ENCODE results near the gene HSD17B10.
"Not testable (repeated sequence)": the region's sequence is repeated elsewhere in the genome, so short reads cannot be mapped to it uniquely, and the experiment has no call there.

The HSD17B10 gene

DNA sequence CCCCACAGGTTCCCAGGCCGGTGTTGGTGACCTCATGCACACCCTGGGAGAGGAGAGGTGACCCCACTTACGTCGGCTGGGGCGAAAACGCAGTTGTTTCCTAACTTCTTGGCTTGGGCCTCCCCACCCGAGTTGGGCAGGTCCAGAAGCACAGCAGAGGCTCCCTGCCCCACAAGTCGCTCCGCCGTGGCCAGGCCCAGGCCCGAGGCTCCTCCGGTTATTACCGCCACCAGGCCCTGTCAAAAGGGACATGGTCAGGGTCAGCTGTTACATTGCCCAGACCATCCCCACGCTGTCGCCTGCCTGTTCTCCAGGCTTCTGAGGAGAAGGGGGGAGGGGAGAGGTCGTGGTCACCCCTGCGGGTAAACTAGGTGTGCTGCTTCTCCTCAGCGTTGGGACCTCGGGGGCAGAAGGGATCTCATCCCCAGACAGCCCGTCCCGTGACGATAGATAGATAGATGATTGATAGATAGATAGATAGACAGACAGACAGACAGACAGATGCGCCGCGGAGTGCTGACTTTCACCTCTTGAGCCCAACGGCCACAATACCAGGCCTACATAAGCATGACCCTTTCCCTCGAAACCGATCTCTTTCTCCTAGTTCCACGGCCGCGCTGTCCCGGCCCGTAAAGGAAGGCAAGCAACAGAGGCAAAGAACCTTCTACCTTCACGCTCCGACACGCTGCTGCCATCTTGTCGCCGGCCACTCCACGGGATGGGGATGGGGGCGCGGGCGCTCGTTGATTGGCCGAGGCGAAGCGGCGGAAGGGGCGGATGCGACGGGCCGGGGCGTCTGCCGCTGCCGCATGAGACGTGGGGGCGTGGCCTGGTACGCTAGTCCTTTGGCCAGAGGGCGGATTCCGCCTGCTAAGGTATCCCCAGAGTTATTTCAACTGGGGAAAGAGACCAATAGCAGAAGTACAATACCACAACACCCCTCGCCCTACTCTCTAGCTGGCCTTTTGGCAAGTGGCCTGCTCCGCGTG lies at the start of gene HSD17B10:
TSS of gene HSD17B10 (minus strand) at position 720 of the 989 bp plus-strand sequence. CDS start at position 695, 25 bp downstream.
- peak; percentile 86 for DNase-seq

GRCh38 chrX:53483416-53483815 lies 49.2 kb upstream of the HSD17B10 start:
- DNase-seq, result no peak

GRCh38 chrX:53481816-53482465 lies 47.8 kb upstream of the HSD17B10 start:
- peak; percentile 9 for DNase-seq

- no peak for DNase-seq
These were observed 46.9 kb upstream of the HSD17B10 start for GRCh38 chrX:53481093-53481492.

GRCh38 chrX:53479301-53479700 lies 45.1 kb upstream of the HSD17B10 start:
- no peak for DNase-seq

DNA sequence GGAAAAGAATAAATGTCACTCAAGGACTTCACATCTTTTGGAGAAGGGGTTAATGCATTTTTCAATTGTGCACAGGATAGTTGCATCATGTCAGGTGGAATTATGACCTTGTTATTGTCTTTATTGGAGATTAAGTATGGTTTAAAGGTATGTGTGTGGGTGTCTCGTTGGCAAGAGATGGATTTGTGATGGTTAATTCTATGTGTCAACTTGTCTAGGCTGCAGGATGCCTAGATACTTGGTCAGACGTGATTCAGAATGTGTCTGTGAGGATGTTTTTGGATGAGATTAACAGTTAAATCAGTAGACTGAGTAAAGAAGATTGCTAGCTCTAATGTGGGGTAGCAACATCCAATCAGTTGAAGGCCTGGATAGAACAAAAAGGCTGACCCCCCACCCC lies 42.2 kb upstream of the HSD17B10 start:
- no peak for DNase-seq

DNA sequence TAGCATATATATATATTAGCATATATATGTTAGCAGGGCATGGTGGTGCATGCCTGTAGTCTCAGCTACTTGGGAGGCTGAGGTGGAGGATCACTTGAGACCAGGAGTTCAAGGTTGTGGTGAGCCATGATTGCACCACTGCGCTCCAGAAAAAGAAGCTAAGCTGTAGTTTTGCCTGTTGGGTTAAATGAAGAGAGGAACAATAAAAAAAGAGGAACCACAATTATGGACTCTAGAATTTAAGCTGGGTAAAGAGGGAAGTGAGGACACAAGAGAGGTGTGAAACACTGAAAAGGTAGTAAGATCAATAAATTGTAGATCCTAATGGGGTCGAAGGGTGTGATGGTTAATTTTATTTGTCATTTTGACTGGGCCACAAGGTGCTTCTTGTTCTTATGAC lies 40.5 kb upstream of the HSD17B10 start:
- peak; percentile 13 for DNase-seq

DNA sequence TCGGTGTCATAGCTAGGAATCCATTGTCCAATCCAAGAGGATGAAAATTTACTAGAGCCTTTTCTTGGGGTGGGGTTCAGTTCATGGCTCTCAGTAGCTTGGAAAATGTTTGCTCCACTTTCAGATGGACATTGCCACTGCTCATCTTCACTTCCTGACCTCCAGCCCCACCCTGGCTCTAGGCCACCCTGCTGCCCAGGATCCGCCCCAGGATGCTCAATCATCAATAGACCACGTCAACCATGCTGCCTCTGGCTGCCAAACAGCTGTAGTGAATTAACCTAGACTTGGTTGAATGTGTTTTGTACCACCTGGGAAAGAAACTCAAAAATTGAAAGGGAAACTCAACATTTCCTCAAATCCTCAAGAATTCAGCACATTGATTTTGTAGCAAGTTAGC lies 37.2 kb upstream of the HSD17B10 start:
- DNase-seq, result no peak

DNA sequence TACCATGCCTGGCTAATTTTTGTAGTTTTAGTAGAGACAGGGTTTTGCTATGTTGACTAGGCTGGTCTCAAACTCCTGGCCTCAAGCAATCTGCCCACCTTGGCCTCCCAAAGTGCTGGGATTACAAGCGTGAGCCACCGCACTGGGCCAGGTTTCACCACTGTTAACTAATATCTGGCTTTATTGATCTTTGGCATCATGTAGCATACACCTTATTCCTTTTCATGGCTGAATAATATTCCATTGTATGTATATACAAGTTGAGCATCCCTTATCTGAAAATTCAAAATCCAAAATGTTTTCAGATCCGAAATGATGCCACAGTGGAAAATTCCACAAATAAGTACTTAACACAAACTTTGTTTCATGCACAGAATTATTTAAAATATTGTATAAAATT lies 34.5 kb upstream of the HSD17B10 start:
- not testable (repeated sequence) for DNase-seq

DNA sequence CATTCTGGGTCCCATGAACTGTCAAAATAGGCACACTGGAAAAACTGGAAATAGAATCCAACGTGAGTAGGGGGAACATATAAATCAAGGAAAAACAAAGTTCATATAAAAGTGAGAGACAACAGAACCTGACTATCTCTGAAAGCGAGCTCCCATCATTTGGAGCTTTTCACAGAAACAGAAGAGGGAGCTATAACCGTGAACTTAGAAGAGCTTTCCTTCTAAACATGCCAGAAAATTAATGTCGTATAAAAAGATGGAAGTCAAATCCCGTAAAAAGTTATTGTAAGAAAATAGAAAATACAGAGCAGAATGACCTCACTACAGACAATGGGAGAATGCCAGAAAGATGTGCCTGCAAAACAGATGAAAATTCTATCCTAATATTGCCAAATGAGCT lies 23.9 kb upstream of the HSD17B10 start:
- DNase-seq, result no peak

- no peak for DNase-seq
These were observed 22.1 kb upstream of the HSD17B10 start for GRCh38 chrX:53456254-53456653.

DNA sequence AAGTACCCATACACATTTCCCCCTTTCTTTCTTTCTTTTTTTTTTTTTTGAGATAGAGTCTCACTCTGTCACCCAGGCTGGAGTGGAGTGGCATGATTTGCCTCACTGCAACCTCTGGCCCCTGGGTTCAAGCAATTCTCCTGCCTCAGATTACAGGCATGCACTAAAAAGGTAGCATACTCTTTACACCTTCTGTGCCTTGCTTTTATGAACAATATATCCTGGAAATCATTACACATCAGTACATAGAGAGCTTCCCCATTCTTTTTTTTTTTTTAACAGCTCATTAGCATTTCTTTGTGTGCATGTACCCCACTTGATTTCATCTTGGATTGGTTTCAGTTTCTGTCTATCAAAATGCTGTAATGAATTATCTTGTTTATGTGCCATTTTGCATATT lies 18.6 kb upstream of the HSD17B10 start:
- DNase-seq, result no peak

DNA sequence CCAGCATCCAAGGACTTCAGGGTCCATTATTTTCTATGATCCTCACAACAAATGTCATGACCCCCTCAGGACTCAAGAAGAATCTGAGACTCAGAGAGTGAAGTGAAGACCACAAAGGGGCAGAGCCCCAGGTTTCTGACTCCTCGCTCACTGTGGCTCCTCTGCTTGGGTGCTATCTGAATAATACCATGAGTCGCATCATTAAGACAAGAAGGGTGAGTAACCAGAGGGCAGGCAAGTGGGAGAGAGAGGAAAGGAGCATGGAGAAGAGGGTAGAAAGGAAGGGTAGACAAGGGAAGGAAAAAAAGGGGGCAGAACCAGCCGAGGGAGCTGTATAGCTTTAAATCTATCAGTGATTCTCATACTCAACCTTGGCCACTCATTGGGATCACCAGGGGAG lies 15.5 kb upstream of the HSD17B10 start:
- no peak for DNase-seq

DNA sequence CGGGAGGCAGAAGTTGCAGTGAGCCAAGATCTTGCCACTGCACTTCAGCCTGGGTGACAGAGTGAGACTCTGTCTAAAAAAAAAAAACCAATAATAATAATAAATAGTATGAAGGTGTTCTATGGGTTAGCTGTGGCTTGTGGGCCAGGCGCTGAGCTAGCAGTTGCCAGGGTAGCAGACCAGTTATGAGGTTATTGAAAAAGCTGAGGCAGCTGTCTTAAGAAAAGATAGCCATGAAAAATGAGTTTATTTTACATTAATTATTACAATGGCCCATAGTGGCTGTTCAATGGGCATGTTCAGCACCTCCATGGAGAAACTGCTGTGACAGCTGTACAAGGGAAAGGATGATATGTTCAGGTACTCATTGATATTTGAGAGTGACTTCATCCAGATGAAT lies 13.3 kb upstream of the HSD17B10 start:
- DNase-seq, result no peak

DNA sequence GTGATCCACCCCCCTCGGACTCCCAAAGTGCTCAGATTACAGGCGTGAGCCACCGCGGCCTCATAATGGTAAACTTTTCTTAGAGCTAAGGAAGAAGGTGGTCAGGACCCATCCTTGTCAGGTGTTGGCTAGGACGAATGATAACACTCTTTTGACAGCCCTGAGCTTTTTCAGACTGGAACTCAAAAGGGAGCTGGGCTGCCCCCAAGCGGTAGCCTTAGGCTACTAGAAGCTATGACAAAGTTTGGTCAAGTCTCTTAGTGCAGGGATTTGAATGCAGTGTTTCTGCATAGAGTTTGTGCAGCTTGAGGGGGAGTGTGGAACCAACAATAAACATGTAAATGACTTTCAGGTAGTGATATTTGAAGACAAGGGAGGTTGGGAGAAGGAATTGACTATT lies 11.8 kb upstream of the HSD17B10 start:
- no peak for DNase-seq

DNA sequence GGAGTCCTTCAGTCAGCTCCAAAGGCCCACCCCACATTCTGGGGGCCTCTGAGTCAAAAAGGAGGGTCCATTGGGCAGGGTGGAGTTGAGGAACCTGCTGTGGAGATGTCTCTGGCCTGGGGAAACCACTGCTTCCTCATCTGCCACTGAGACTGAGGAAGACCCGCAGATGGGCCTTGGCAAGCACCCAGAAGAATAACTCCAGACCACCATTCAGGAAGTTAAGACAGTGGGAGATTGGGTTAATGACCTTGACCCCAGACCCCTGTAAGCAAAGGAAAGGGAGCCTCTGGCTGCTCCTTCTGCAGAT lies 8.1 kb upstream of the HSD17B10 start:
- DNase-seq, result peak; percentile 14

DNA sequence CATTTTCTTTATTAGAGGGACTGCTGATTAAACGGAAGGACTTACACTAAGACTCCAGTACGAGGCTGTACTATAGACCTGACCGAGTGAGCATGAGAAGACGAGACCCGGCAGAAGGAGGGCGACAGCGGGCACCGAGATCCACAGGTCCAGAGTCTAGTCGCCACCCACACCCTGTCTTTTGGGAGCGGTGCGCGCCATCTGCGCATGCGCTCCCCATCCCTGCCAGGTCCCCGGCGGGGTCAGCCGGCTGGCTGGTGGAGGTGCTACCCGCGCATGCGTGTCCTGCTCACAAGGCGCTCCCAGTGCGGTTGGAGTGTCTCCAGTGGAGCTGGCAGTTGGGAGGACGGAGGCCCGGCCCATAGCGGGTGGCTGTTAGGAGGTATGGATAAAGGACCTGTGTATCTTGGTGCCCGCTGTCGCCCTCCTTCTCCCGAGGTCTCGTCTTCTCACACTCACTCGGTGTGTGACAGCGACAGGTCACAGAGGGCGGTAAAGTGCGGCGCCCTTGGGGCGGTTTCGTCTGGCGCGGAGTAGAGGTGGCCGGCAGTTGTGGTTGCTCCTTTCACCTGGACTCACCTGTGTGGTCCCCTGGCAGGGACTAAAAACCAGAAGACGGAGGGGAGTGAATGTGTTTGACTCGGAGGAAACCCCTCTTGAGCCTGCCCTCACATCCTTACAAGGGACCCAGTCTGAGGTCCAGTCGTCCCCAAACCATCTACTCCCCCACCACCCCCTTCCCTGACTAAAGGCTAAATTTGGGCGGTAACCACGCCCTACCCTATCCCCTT lies 7.6 kb upstream of the HSD17B10 start:
- DNase-seq, result peak; percentile 36

DNA sequence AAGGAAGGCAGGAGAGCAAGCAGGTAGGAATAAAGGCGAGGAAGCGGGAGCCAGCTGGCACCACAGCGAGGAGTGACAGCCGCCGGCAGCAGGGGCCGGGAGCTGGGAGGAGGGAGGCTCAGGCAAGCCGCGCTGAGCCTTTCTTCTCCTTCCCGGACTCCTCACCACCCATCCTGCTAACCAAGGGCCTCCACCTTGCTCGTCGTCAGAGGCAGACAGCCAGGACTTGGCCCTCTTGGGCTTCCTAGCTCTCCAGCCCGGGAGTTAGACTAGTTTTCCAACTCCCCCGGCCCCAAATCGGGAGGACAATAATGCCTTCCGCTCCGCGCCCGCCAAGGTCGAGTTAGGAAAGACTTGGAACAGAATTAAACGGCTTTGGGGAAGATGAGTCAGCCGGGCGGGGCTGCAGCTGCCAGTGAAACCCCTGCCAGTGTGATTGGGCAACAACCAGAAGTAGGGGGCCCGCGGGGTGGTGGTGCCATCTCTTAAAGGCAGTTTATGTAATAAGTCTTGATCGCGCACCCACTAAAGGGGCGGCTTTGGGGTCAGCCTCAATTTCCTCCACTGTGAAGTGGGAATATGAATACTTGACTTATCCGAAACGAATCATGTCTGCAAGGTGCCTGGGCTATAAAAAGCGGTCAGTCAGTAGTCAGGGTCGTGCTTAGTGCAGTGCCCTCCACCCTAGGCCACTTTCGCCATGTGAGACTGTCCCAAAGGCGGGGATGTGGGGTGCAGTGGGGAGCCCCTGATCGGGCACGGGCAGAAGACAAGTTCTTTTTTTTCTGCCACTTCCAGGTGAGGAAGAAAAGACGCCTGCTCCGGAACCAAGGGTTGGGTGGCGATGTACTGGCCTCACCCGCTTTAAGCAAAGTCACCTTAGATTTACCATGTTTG lies 6.7 kb upstream of the HSD17B10 start:
- DNase-seq, result no peak

GRCh38 chrX:53440101-53440500 lies 5.9 kb upstream of the HSD17B10 start:
- DNase-seq, result no peak

DNA sequence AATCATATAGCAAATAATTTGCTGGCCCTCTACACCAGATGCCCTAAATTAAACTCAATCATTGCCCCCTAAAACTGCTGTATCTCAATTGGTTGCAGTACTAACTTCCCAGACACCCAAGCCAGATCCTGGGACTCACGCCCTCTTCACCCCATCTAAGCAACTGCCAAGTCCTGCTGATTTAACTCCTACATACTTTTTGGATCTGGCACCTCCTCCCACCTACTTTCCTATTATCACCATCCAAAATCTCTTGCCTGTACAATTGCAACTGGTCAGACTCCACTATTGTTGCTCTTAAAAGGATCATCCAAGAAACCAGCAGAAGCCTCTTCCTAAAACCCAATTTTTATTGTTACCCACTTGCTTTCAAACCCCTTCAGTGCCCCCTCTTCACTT lies 4.7 kb upstream of the HSD17B10 start:
- no peak for DNase-seq

DNA sequence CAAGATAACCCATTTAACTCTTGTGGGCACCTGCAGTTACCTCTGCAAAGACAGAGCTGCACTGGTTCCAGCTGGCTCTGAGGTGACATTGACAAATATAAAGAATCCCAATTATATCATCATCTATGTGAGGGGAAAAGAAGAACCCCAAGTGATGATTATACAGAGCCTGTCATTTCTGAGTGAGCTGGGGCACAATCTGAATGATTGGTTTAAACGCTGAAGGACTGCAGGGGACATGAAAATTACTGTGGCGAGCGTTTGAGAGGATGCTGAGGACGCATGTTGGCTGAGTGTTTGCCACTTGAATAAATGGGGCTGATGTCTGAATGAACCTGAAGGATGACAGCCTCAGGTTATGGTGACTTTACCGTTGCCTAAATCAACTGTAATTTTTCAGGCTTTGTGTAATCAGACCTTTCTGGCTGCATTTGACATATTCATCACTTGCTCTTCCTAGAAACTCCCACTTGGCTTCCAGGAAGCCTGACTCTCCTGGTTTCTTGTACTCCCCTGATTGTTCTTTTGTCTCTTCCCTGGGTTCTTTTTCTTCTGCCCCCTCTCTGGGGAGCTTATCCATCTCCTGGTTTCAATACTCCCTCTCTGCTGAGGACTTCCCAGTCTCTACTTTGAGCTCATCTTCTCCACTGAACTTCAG lies 4.1 kb upstream of the HSD17B10 start:
- no peak for DNase-seq

GRCh38 chrX:53437206-53437605 lies 3.0 kb upstream of the HSD17B10 start:
- DNase-seq, result no peak
